GM10248 (cell line): ENCODE measurements around the gene USP12.
"Not testable (repeated sequence)": the region's sequence is repeated elsewhere in the genome, so short reads cannot be mapped to it uniquely, and the experiment has no call there.

Experiments
- CTCF ChIA-PET: fragments of 300-600 bp; sonication (Branson Sonifier 250); formaldehyde crosslinking; extraction: SDS; loops from one replicate; lab custom pipeline; 2021; ENCODE audit warnings: antibody characterized with exemption; lab: Yijun Ruan, JAX
- POLR2A ChIA-PET: fragments of 350-650 bp; sonication (Branson Sonifier 250); formaldehyde crosslinking; extraction: SDS; loops from one replicate; lab custom pipeline; 2020; ENCODE audit warnings: antibody characterized with exemption; lab: Yijun Ruan, JAX
- DNase-seq: peaks from one replicate; pipeline ENCODE4 v3.0.0; 2012; ENCODE audit errors: extremely low spot score
- CTCF ChIP-seq: IDR thresholded peaks from 2 replicates; pipeline ENCODE4 v1.5.1; 2012; ENCODE audit warnings: mild to moderate bottlenecking, low read depth; ENCODE audit errors: extremely low read depth, missing control alignments, control extremely low read depth

Gene USP12

DNA sequence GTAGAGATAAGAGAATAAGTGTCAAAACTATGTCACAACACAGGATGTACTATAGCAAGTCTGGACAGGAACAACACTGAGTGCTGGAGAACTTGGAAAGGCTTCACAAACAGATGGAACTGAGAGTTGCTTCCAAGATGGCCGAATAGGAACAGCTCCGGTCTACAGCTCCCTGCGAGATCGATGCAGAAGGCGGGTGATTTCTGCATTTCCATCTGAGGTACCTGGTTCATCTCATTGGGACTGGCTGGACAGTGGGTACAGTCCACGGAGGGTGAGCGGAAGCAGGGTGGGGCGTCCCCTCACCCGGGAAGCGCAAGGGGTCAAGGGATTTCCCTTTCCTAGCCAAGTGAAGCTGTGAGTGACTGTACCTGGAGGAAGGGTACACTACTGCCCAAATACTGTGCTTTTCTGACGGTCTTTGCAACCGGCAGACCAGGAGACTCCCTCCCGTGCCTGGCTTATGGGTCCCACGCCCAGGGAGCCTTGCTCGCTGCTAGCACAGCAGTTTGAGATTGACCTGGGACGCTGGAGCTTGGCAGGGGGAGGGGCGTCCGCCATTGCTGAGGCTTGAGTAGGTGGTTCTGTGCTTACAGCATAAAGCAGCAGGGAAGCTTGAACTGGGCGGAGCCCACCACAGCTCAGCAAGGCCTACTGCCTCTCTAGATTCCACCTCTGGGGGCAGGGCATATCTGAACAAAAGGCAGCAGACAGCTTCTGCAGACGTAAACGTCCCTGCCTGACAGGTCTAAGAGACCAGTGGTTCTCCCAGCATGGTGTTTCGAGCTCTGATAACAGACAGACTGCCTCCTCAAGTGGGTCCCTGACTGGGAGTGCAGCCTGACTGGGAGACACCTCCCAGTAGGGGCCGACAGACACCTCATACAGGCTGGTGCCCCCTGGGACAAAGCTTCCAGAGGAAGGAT, 46.0 kb downstream of the USP12 start:
- CTCF ChIA-PET: no interaction called here
- POLR2A ChIA-PET: no interaction called here
- no peak for TF ChIP-seq CTCF
- DNase-seq: no peak

DNA sequence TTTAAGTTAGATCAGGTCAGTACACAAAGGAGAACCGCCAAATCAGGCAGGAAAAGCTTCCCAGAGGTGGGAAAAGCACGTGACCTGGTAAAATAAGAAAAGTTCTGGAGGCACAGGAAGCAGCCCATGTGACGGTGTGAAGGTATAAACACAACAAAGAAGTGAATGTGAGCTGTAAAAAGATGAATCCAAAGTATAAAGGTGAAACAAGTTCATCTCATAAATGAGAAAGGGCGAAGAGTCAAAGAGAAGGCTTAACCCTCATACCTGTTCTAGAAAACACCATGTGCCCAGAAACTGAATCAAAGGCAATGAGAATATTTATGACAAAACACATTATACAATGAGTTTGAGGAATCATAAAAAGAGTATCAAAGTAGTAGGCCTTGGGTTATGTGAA, 47.0 kb downstream of the USP12 start:
- POLR2A ChIA-PET: no interaction called here
- TF ChIP-seq CTCF: no peak
- CTCF ChIA-PET: interaction anchor here (1.2 kb wide), 1 partner anchor 10 kb away, joined by 4 read pairs; no protein-coding TSS in a partner anchor
- DNase-seq: no peak

GRCh38 chr13:27123445-27123844, 48.2 kb downstream of the USP12 start:
- POLR2A ChIA-PET, DNase-seq, CTCF ChIA-PET: not testable (repeated sequence)

- no peak for TF ChIP-seq CTCF
- DNase-seq: no peak
- ChIA-PET CTCF (no interaction called here), POLR2A (no interaction called here)
Observed at GRCh38 chr13:27122036-27122435, 49.6 kb downstream of the USP12 start.

- CTCF ChIA-PET: no interaction called here
- TF ChIP-seq CTCF: no peak
- no peak for DNase-seq
- POLR2A ChIA-PET: no interaction called here
Observed at GRCh38 chr13:27120811-27121210, 50.8 kb downstream of the USP12 start.

DNA sequence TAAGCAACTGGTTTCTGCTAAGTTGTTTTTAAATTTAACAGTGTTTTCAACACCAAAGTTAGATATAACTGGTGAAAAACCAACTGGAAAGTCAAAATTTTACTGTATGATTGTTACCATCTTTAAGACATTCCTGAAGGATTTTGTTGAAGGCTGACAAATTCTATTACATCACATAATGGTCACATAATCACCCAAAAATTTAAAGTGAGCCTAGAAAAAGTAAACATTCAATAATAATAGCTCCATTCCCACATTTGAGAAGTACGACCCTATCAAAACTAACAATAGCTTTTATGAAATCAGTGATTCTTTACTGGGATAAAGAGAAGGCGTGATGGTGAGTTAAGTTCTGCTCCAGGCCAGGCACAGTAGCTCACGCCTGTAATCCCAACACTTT, 51.6 kb downstream of the USP12 start:
- no peak for DNase-seq
- POLR2A ChIA-PET: interaction anchor here (1.0 kb wide), 1 partner anchor 11 kb away, joined by 4 read pairs; no protein-coding TSS in a partner anchor
- CTCF ChIA-PET: interaction anchor here (0.8 to 1.6 kb wide), 2 partner anchors 11 to 24 kb away, joined by 3 to 5 read pairs; no protein-coding TSS in a partner anchor

More for the DNA sequence above, 51.6 kb downstream of the USP12 start:
- TF ChIP-seq CTCF: no peak
